Neuronal stem cell (in vitro differentiated cells): ENCODE measurements around the gene DTX3.
"Not testable (repeated sequence)": the region's sequence is repeated elsewhere in the genome, so short reads cannot be mapped to it uniquely, and the experiment has no call there.

Source experiments
- DNase-seq: peaks from one replicate; pipeline ENCODE4 v3.0.0-alpha.2; 2013; ENCODE audit warnings: low spot score
- H2AFZ ChIP-seq: one replicate; pipeline ENCODE4 v1.6.1; 2013; ENCODE audit warnings: mild to moderate bottlenecking, low read length, inconsistent platforms
- H2AK5ac ChIP-seq: 2 replicates; pipeline ENCODE4 v1.6.1; 2013; ENCODE audit warnings: low read depth, mild to moderate bottlenecking, inconsistent platforms, low read length, moderate library complexity, mixed read lengths
- H2BK120ac ChIP-seq: 2 replicates; pipeline ENCODE4 v1.6.1; 2013; ENCODE audit warnings: low read depth, mild to moderate bottlenecking, inconsistent platforms, low read length, moderate library complexity, mixed read lengths
- H2BK12ac ChIP-seq: one replicate; pipeline ENCODE4 v1.6.1; 2013; ENCODE audit warnings: low read length, inconsistent platforms
- H2BK15ac ChIP-seq: 2 replicates; pipeline ENCODE4 v1.6.1; 2013; ENCODE audit warnings: mild to moderate bottlenecking, low read length, inconsistent platforms, mixed read lengths
- H2BK5ac ChIP-seq: one replicate; pipeline ENCODE4 v1.6.1; 2013; ENCODE audit warnings: inconsistent platforms, mild to moderate bottlenecking, low read length, moderate library complexity
- H3K14ac ChIP-seq: one replicate; pipeline ENCODE4 v1.6.1; 2013; ENCODE audit warnings: low read length, inconsistent platforms
- H3K18ac ChIP-seq: 2 replicates; pipeline ENCODE4 v1.6.1; 2013; ENCODE audit warnings: low read length, inconsistent platforms
- H3K23ac ChIP-seq: 2 replicates; pipeline ENCODE4 v1.6.1; 2013; ENCODE audit warnings: low read depth, mild to moderate bottlenecking, mixed read lengths, low read length, inconsistent platforms; ENCODE audit not compliant: poor library complexity
- H3K27ac ChIP-seq: replicated peaks from 3 replicates; pipeline ENCODE4 v1.5.1; 2013; ENCODE audit warnings: low read length, inconsistent platforms
- H3K27me3 ChIP-seq, 3 experiments: 2 replicates each; pipeline ENCODE4 v1.6.1; 2013; ENCODE audit warnings: low read length in 3 of 3, mild to moderate bottlenecking in 2 of 3, inconsistent platforms in 1 of 3, low read depth in 1 of 3, mixed read lengths in 1 of 3, moderate library complexity in 1 of 3; ENCODE audit not compliant: control insufficient read depth in 3 of 3, insufficient read depth in 3 of 3
- H3K36me3 ChIP-seq, 2 donors: replicated peaks in 1 of 2; 2 replicates each; pipeline ENCODE4 v1.6.1; 2013; ENCODE audit warnings: low read length in 2 of 2; ENCODE audit not compliant: control insufficient read depth in 2 of 2, insufficient read depth in 2 of 2
- H3K4ac ChIP-seq: 2 replicates; pipeline ENCODE4 v1.6.1; 2013; ENCODE audit warnings: inconsistent platforms, mild to moderate bottlenecking, low read length, moderate library complexity
- H3K4me1 ChIP-seq, 2 donors: 1 replicate in 1 of 2; 2 replicates in 1 of 2; pipeline ENCODE4 v1.6.1; 2013; ENCODE audit warnings: low read length in 2 of 2, low read depth in 1 of 2; ENCODE audit not compliant: control insufficient read depth in 2 of 2, insufficient read depth in 1 of 2
- H3K4me2 ChIP-seq: one replicate; pipeline ENCODE4 v1.6.1; 2013; ENCODE audit warnings: mild to moderate bottlenecking, low read length, inconsistent platforms; ENCODE audit not compliant: insufficient read depth, poor library complexity, severe bottlenecking
- H3K4me3 ChIP-seq, 2 donors: 2 replicates each; pipeline ENCODE4 v1.5.1; 2013; ENCODE audit warnings: low read length in 2 of 2, mild to moderate bottlenecking in 2 of 2, inconsistent platforms in 1 of 2, moderate library complexity in 1 of 2
- H3K79me1 ChIP-seq: one replicate; pipeline ENCODE4 v1.6.1; 2013; ENCODE audit warnings: low read depth, mild to moderate bottlenecking, inconsistent platforms, low read length, moderate library complexity
- H3K9ac ChIP-seq: one replicate; pipeline ENCODE4 v1.6.1; 2013; ENCODE audit warnings: mild to moderate bottlenecking, low read depth, low read length, inconsistent platforms; ENCODE audit not compliant: poor library complexity
- H3K9me3 ChIP-seq, 2 donors: replicated peaks in 1 of 2; 2 replicates each; pipeline versions ENCODE3 to v1.6.1; 2013; ENCODE audit warnings: low read length in 2 of 2, mild to moderate bottlenecking in 2 of 2, inconsistent platforms in 1 of 2, low read depth in 1 of 2, mixed read lengths in 1 of 2, moderate library complexity in 1 of 2; ENCODE audit not compliant: control insufficient read depth in 2 of 2, insufficient read depth in 1 of 2
- H4K8ac ChIP-seq: one replicate; pipeline ENCODE4 v1.6.1; 2013; ENCODE audit warnings: low read depth, mild to moderate bottlenecking, inconsistent platforms, low read length, moderate library complexity
- H4K91ac ChIP-seq: one replicate; pipeline ENCODE4 v1.6.1; 2013; ENCODE audit warnings: low read length, low read depth, mild to moderate bottlenecking, inconsistent platforms; ENCODE audit not compliant: poor library complexity
- WGBS, 2 donors: extraction: QIAGEN DNeasy Blood & Tissue Kit; methylation state at CpG; one replicate each; pipeline ENCODE4 v1.1.7; 2013; ENCODE audit warnings: missing lambda C conversion rate in 2 of 2, mixed read lengths in 1 of 2; ENCODE audit not compliant: insufficient read length in 2 of 2, insufficient replicate concordance in 1 of 2; ENCODE audit errors: extremely low coverage in 2 of 2; 5-methylcytosine and 5-hydroxymethylcytosine counted together

Gene DTX3

GRCh38 chr12:57654042-57654441 lies 49.4 kb downstream of the DTX3 start:
- Histone ChIP-seq H3K9me3 (peaks cover 2% of the 10 kb centered on the region in 2 donors), H2AFZ (no peak overlapping the region), H3K9ac (no peak overlapping the region), H3K4me1 (no peaks in the 10 kb centered on the region), H3K4ac (no peak overlapping the region), H3K18ac (no peak overlapping the region), H3K4me2 (no peak overlapping the region), H2BK5ac (no peak overlapping the region), H3K14ac (no peak overlapping the region), H3K23ac (no peak overlapping the region), H3K4me3 (no peak overlapping the region), H3K79me1 (no peaks in the 10 kb centered on the region), H2BK120ac (no peak overlapping the region), H2BK15ac (no peak overlapping the region), H3K27ac (no peak overlapping the region), H2AK5ac (no peak overlapping the region), H3K27me3 (peaks cover 0 to 3% (median 0%) of the 10 kb centered on the region in 3 experiments), H4K8ac (no peak overlapping the region), H3K36me3 (no peaks in the 10 kb centered on the region), H2BK12ac (no peak overlapping the region), H4K91ac (no peak overlapping the region)
- WGBS, 2 donors, result no CpG with 5 or more reads among the region's 3 CpGs
- no peak for DNase-seq

- no peak overlapping the region for H2AFZ ChIP-seq
- H3K36me3 ChIP-seq, result no peaks in the 10 kb centered on the region
- peak overlapping the region in 1 of 2 donors; percentile 59 for H3K4me3 ChIP-seq
- H3K27me3 ChIP-seq, result peaks cover 0 to 3% (median 0%) of the 10 kb centered on the region in 3 experiments
- H3K18ac ChIP-seq, result no peak overlapping the region
- H3K4me2 ChIP-seq, result no peak overlapping the region
- DNase-seq, result no peak
- H3K9ac ChIP-seq, result peak overlapping the region; percentile 12
- no peak overlapping the region for H2AK5ac ChIP-seq
- H2BK120ac ChIP-seq, result no peak overlapping the region
- H3K27ac ChIP-seq, result no peak overlapping the region
- H3K4ac ChIP-seq, result no peak overlapping the region
- no peak overlapping the region for H2BK15ac ChIP-seq
- H4K91ac ChIP-seq, result no peak overlapping the region
- H3K79me1 ChIP-seq, result no peaks in the 10 kb centered on the region
- no peaks in the 10 kb centered on the region for H3K4me1 ChIP-seq
- H3K23ac ChIP-seq, result no peak overlapping the region
- H4K8ac ChIP-seq, result no peak overlapping the region
- H3K9me3 ChIP-seq, result peaks cover 2 to 3% of the 10 kb centered on the region in 2 donors
- H3K14ac ChIP-seq, result no peak overlapping the region
- no peak overlapping the region for H2BK12ac ChIP-seq
- H2BK5ac ChIP-seq, result peak overlapping the region; percentile 71
- WGBS, 2 donors, result no CpG with 5 or more reads among the region's 23 CpGs
These were observed 51.1 kb downstream of the DTX3 start for GRCh38 chr12:57655541-57656240.

GRCh38 chr12:57656408-57656807 lies 51.8 kb downstream of the DTX3 start:
- not testable (repeated sequence) for H3K23ac ChIP-seq, H2AK5ac ChIP-seq, H3K4me1 ChIP-seq, H3K4ac ChIP-seq, H3K4me3 ChIP-seq, H2AFZ ChIP-seq, H3K18ac ChIP-seq, H3K4me2 ChIP-seq, H4K91ac ChIP-seq, H3K27ac ChIP-seq, H3K79me1 ChIP-seq, H3K9ac ChIP-seq, H2BK15ac ChIP-seq, H4K8ac ChIP-seq, H2BK120ac ChIP-seq, H3K14ac ChIP-seq, H2BK12ac ChIP-seq, DNase-seq, H2BK5ac ChIP-seq, H3K36me3 ChIP-seq, H3K9me3 ChIP-seq, H3K27me3 ChIP-seq
- WGBS, 2 donors, result no CpG with 5 or more reads among the region's 4 CpGs

- Histone ChIP-seq H3K9ac (no peak overlapping the region), H3K4me1 (no peaks in the 10 kb centered on the region), H4K91ac (no peak overlapping the region), H3K23ac (no peak overlapping the region), H3K27ac (no peak overlapping the region), H2BK12ac (no peak overlapping the region), H2BK5ac (no peak overlapping the region), H3K14ac (no peak overlapping the region), H3K27me3 (peaks cover 0 to 3% (median 0%) of the 10 kb centered on the region in 3 experiments), H3K79me1 (no peaks in the 10 kb centered on the region), H3K9me3 (peaks cover 3 to 10% of the 10 kb centered on the region in 2 donors), H3K4me2 (no peak overlapping the region), H2AK5ac (no peak overlapping the region), H4K8ac (no peak overlapping the region), H3K4me3 (no peak overlapping the region), H3K36me3 (no peaks in the 10 kb centered on the region), H2BK120ac (no peak overlapping the region), H3K4ac (no peak overlapping the region), H3K18ac (no peak overlapping the region), H2AFZ (no peak overlapping the region), H2BK15ac (no peak overlapping the region)
- WGBS, 2 donors, result no CpG with 5 or more reads among the region's 3 CpGs
- DNase-seq, result no peak
These were observed 53.1 kb downstream of the DTX3 start for GRCh38 chr12:57657744-57658143.
